Loucy (cell line): ENCODE results near the gene KCNH1.

Experiments used
- EZH2phosphoT487 ChIP-seq: fragments of 200-600 bp; IDR thresholded peaks from 2 replicates; pipeline ENCODE4 v1.6.1; 2018; ENCODE audit warnings: antibody characterized with exemption, mild to moderate bottlenecking, moderate library complexity, borderline replicate concordance
- TF ChIP-seq, protein P1 (sequence below): fragments of 200-600 bp; sonication (generic); conservative IDR thresholded peaks from 2 replicates; pipeline ENCODE4 v1.5.1; 2014; ENCODE audit warnings: mild to moderate bottlenecking, antibody characterized with exemption, low read length

DNA sequence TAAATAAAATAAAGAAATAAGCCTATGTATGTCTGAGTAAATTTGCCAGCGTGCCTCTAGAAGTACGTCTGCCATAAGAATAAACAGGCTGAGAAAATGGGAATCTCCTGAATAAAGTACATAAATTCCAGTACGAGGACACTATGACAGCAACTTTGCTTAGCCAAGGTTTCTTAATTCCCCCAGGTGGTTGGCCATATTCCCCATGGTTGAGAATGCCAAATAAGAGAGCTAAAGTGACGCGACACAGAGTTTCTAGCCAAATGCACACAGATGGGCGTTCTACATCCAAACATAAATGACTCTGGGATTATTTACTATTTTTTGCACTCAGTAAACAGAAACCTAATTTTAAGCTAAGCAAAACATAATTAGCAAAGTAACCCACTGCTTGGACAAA lies 19.5 kb downstream of the KCNH1 start:
- TF ChIP-seq, protein P1, sequence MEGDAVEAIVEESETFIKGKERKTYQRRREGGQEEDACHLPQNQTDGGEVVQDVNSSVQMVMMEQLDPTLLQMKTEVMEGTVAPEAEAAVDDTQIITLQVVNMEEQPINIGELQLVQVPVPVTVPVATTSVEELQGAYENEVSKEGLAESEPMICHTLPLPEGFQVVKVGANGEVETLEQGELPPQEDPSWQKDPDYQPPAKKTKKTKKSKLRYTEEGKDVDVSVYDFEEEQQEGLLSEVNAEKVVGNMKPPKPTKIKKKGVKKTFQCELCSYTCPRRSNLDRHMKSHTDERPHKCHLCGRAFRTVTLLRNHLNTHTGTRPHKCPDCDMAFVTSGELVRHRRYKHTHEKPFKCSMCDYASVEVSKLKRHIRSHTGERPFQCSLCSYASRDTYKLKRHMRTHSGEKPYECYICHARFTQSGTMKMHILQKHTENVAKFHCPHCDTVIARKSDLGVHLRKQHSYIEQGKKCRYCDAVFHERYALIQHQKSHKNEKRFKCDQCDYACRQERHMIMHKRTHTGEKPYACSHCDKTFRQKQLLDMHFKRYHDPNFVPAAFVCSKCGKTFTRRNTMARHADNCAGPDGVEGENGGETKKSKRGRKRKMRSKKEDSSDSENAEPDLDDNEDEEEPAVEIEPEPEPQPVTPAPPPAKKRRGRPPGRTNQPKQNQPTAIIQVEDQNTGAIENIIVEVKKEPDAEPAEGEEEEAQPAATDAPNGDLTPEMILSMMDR = no peak
- no peak for TF ChIP-seq EZH2phosphoT487
